Endodermal cell (in vitro differentiated cells): ENCODE measurements around the gene TOMM40. TPM values are rescaled to one million over a fixed set of nuclear protein-coding genes. Genes with fewer than 3 reads are reported as not detected.
A peak's percentile ranks its signal among the peaks of the same experiment; 100 is the strongest.
"Not testable (repeated sequence)": the region's sequence is repeated elsewhere in the genome, so short reads cannot be mapped to it uniquely, and the experiment has no call there.

ENCODE experiments used
- DNase-seq: peaks from one replicate; pipeline ENCODE4 v3.0.0-alpha.2; 2017
- H3K27ac ChIP-seq: 2 replicates; pipeline ENCODE4 v1.5.1; 2013; ENCODE audit warnings: mild to moderate bottlenecking, low read depth, low read length, moderate library complexity
- H3K27me3 ChIP-seq: 2 replicates; pipeline ENCODE4 v1.6.1; 2013; ENCODE audit warnings: mild to moderate bottlenecking, low read length, moderate library complexity; ENCODE audit not compliant: insufficient read depth, control insufficient read depth, poor library complexity, severe bottlenecking
- H3K36me3 ChIP-seq: 2 replicates; pipeline ENCODE4 v1.7.0; 2013; ENCODE audit warnings: mild to moderate bottlenecking, low read length, moderate library complexity; ENCODE audit not compliant: control insufficient read depth, insufficient read depth
- H3K4me1 ChIP-seq: one replicate; pipeline ENCODE4 v1.7.0; 2013; ENCODE audit warnings: low read length; ENCODE audit not compliant: control insufficient read depth, insufficient read depth
- H3K4me3 ChIP-seq: 2 replicates; pipeline ENCODE4 v1.5.1; 2013; ENCODE audit warnings: mild to moderate bottlenecking, low read length, moderate library complexity
- H3K9ac ChIP-seq: 2 replicates; pipeline ENCODE4 v1.6.1; 2013; ENCODE audit warnings: mild to moderate bottlenecking, low read length, moderate library complexity; ENCODE audit not compliant: poor library complexity, severe bottlenecking; ENCODE audit errors: extremely low read depth
- H3K9me3 ChIP-seq: 2 replicates; pipeline ENCODE4 v1.6.1; 2013; ENCODE audit warnings: mild to moderate bottlenecking, low read length, moderate library complexity; ENCODE audit not compliant: control insufficient read depth
- H3K27ac Mint-ChIP-seq: 2 replicates; pipeline ENCODE4 v1.8.0; 2020; ENCODE audit warnings: mixed read lengths
- H3K27me3 Mint-ChIP-seq: 2 replicates; pipeline ENCODE4 v1.8.0; 2021; ENCODE audit warnings: mild to moderate bottlenecking, mixed read lengths; ENCODE audit not compliant: insufficient read depth
- H3K36me3 Mint-ChIP-seq: 2 replicates; pipeline ENCODE4 v1.8.0; 2020; ENCODE audit warnings: low read depth, mixed read lengths
- H3K4me1 Mint-ChIP-seq: 2 replicates; pipeline ENCODE4 v1.8.0; 2020; ENCODE audit warnings: mixed read lengths
- H3K4me3 Mint-ChIP-seq: 2 replicates; pipeline ENCODE4 v1.8.0; 2020; ENCODE audit warnings: mild to moderate bottlenecking, moderate library complexity, mixed read lengths
- H3K9me3 Mint-ChIP-seq: 2 replicates; pipeline ENCODE4 v1.8.0; 2020; ENCODE audit warnings: mild to moderate bottlenecking, mixed read lengths
- CTCF ChIP-seq: fragments of 200-600 bp; sonication (generic); conservative IDR thresholded peaks from 2 replicates; pipeline ENCODE4 v1.5.0; 2021; ENCODE audit warnings: antibody characterized with exemption, mild to moderate bottlenecking
- WGBS, 2 experiments: methylation state at CpG; one replicate each; pipeline versions ENCODE4 v1.1.5 to v1.1.7; 2013; ENCODE audit warnings: missing lambda C conversion rate in 2 of 2, mixed read lengths in 1 of 2; ENCODE audit not compliant: insufficient coverage in 1 of 2, insufficient read length in 1 of 2; 5-methylcytosine and 5-hydroxymethylcytosine counted together
- total RNA-seq, 2 donors: library from RNA; stranded (reverse); fragmentation: NEBNext Ultra II Directional in 1 of 2; extraction: Animal tissue kit (Norgen Biotek cat#: 25700) in 1 of 2; gene quantifications; 2 replicates in 1 of 2; 3 replicates in 1 of 2; pipeline ENCODE4 v1.2.1, GENCODE V29; 2021

TOMM40 gene
- total RNA-seq, 2 donors from 2014 or later = 88.1 to 93.8 TPM

GRCh38 chr19:44912854-44913253, 21.8 kb downstream of the TOMM40 start:
- Histone ChIP-seq H3K36me3 (peaks cover 24% of the 10 kb centered on the region), H3K4me3 (no peak overlapping the region), H3K27ac (no peak overlapping the region), H3K9me3 (no peaks in the 10 kb centered on the region), H3K4me1 (no peaks in the 10 kb centered on the region), H3K9ac (no peak overlapping the region), H3K27me3 (no peaks in the 10 kb centered on the region)
- Mint-ChIP-seq H3K4me3 (peak overlapping the region; percentile 98), H3K36me3 (peaks cover 28% of the 10 kb centered on the region), H3K4me1 (peaks cover 36% of the 10 kb centered on the region), H3K27me3 (no peaks in the 10 kb centered on the region), H3K9me3 (no peaks in the 10 kb centered on the region), H3K27ac (peak overlapping the region; percentile 100)
- TF ChIP-seq CTCF = no peak
- DNase-seq = no peak
- 97% methylated on average over 6 of the region's 6 CpGs; no CpG with 5 or more reads in 1 of the 2 experiments for WGBS, 2 experiments

GRCh38 chr19:44913512-44914432, 22.7 kb downstream of the TOMM40 start:
- DNase-seq = peak; percentile 61
- peak overlapping the region; percentile 98 for H3K4me3 Mint-ChIP-seq
- Histone ChIP-seq H3K4me3 (peak overlapping the region; percentile 89), H3K9ac (peak overlapping the region; percentile 90), H3K36me3 (peaks cover 22% of the 10 kb centered on the region), H3K27ac (peak overlapping the region; percentile 32)
- peaks cover 31% of the 10 kb centered on the region for H3K4me1 Mint-ChIP-seq
- peaks cover 29% of the 10 kb centered on the region for H3K36me3 Mint-ChIP-seq
- H3K9me3 ChIP-seq, H3K27me3 Mint-ChIP-seq, H3K4me1 ChIP-seq, H3K27me3 ChIP-seq, H3K9me3 Mint-ChIP-seq: not testable (repeated sequence)
- WGBS, 2 experiments = 45 to 67% methylated on average over 17 to 22 of the region's 23 CpGs
- peak overlapping the region; percentile 100 for H3K27ac Mint-ChIP-seq

GRCh38 chr19:44914433-44915206, 23.6 kb downstream of the TOMM40 start, which contains the start of gene APOC1:
Gene APOC1, plus strand, starts transcription at chr19:44914608. Its CDS starts 284 bp downstream, at chr19:44914892.
- not testable (repeated sequence) for H3K27me3 Mint-ChIP-seq, H3K9me3 Mint-ChIP-seq, H3K27me3 ChIP-seq, H3K4me1 ChIP-seq, H3K9me3 ChIP-seq
- peaks cover 30% of the 10 kb centered on the region for H3K36me3 ChIP-seq
- WGBS, 2 experiments = 1 to 5% methylated on average over 8 to 21 of the region's 28 CpGs
- Mint-ChIP-seq H3K36me3 (peaks cover 31% of the 10 kb centered on the region), H3K4me1 (peaks cover 27% of the 10 kb centered on the region), H3K4me3 (peak within 1 kb of the TSS; percentile 98), H3K27ac (peak within 1 kb of the TSS; percentile 100)
- H3K9ac ChIP-seq = peak within 1 kb of the TSS; percentile 90
- DNase-seq = peak; percentile 96
- peak within 1 kb of the TSS; percentile 71 for H3K27ac ChIP-seq
- peak within 1 kb of the TSS; percentile 89 for H3K4me3 ChIP-seq
